BE2C (cell line): ENCODE data around the gene ULK4.
"Not testable (repeated sequence)": the region's sequence is repeated elsewhere in the genome, so short reads cannot be mapped to it uniquely, and the experiment has no call there.

ENCODE experiments used
- DNase-seq: peaks from one replicate; pipeline ENCODE4 v3.0.0-alpha.2; 2020
- H3K27me3 ChIP-seq: fragments of 250-450 bp; sonication (Bioruptor Pico); 2 replicates; pipeline ENCODE4 v1.5.1; 2020; ENCODE audit warnings: mild to moderate bottlenecking
- H3K36me3 ChIP-seq: fragments of 250-450 bp; sonication (Bioruptor Pico); 2 replicates; pipeline ENCODE4 v1.5.1; 2020; ENCODE audit warnings: mild to moderate bottlenecking
- H3K4me1 ChIP-seq: fragments of 250-450 bp; sonication (Bioruptor Pico); 2 replicates; pipeline ENCODE4 v1.5.1; 2020
- H3K4me3 ChIP-seq: 2 replicates; pipeline ENCODE4 v1.5.1; 2011; ENCODE audit warnings: low read depth, low read length
- H3K9me3 ChIP-seq: fragments of 250-450 bp; sonication (Bioruptor Pico); 2 replicates; pipeline ENCODE4 v1.5.1; 2020
- CTCF ChIP-seq: IDR thresholded peaks from 2 replicates; pipeline ENCODE4 v1.5.1; 2012; ENCODE audit warnings: mild to moderate bottlenecking, low read depth, low read length

The ULK4 gene

GRCh38 chr3:41872157-41872556 is 89.7 kb downstream of the ULK4 start:
- Histone ChIP-seq H3K4me1 (no peaks in the 10 kb centered on the region), H3K36me3 (no peaks in the 10 kb centered on the region), H3K9me3 (no peaks in the 10 kb centered on the region), H3K27me3 (no peaks in the 10 kb centered on the region), H3K4me3 (no peak overlapping the region)
- TF ChIP-seq CTCF = no peak
- DNase-seq = no peak

- DNase-seq = no peak
- no peaks in the 10 kb centered on the region for H3K9me3 ChIP-seq
- H3K4me1 ChIP-seq = no peaks in the 10 kb centered on the region
- H3K36me3 ChIP-seq = no peaks in the 10 kb centered on the region
- H3K4me3 ChIP-seq = no peak overlapping the region
- H3K27me3 ChIP-seq = no peaks in the 10 kb centered on the region
- no peak for TF ChIP-seq CTCF
Observed at GRCh38 chr3:41867533-41867932, 94.4 kb downstream of the ULK4 start.

- DNase-seq = no peak
- Histone ChIP-seq H3K4me1 (no peaks in the 10 kb centered on the region), H3K4me3 (no peak overlapping the region), H3K27me3 (no peaks in the 10 kb centered on the region), H3K9me3 (no peaks in the 10 kb centered on the region), H3K36me3 (no peaks in the 10 kb centered on the region)
- TF ChIP-seq CTCF = no peak
Observed at GRCh38 chr3:41866298-41866697, 95.6 kb downstream of the ULK4 start.

- no peak for TF ChIP-seq CTCF
- DNase-seq = no peak
- H3K4me3 ChIP-seq = no peak overlapping the region
- H3K27me3 ChIP-seq = no peaks in the 10 kb centered on the region
- no peaks in the 10 kb centered on the region for H3K36me3 ChIP-seq
- no peaks in the 10 kb centered on the region for H3K9me3 ChIP-seq
- H3K4me1 ChIP-seq = no peaks in the 10 kb centered on the region
Observed at GRCh38 chr3:41863024-41863423, 98.9 kb downstream of the ULK4 start.

- not testable (repeated sequence) for H3K36me3 ChIP-seq, H3K4me1 ChIP-seq, H3K4me3 ChIP-seq, H3K27me3 ChIP-seq, H3K9me3 ChIP-seq, DNase-seq
Observed at GRCh38 chr3:41860489-41860888, 101.4 kb downstream of the ULK4 start.

- Histone ChIP-seq H3K9me3 (no peaks in the 10 kb centered on the region), H3K4me1 (no peaks in the 10 kb centered on the region), H3K4me3 (no peak overlapping the region), H3K27me3 (no peaks in the 10 kb centered on the region), H3K36me3 (no peaks in the 10 kb centered on the region)
- DNase-seq = no peak
- TF ChIP-seq CTCF = no peak
Observed at GRCh38 chr3:41854956-41855355, 106.9 kb downstream of the ULK4 start.

GRCh38 chr3:41853540-41854196 is 108.2 kb downstream of the ULK4 start:
- TF ChIP-seq CTCF = no peak
- H3K4me3 ChIP-seq = no peak overlapping the region
- DNase-seq = no peak

More at GRCh38 chr3:41853540-41854196, 108.2 kb downstream of the ULK4 start:
- Histone ChIP-seq H3K27me3 (no peaks in the 10 kb centered on the region), H3K9me3 (no peaks in the 10 kb centered on the region), H3K36me3 (no peaks in the 10 kb centered on the region), H3K4me1 (no peaks in the 10 kb centered on the region)
